Ishikawa (cell line): ENCODE results near the gene WNK2.

Experiments used
- CEBPB ChIP-seq: IDR thresholded peaks from 2 replicates; pipeline ENCODE4 v1.6.1; 2012
- CREB1 ChIP-seq: IDR thresholded peaks from 2 replicates; pipeline ENCODE4 v1.6.1; 2012; ENCODE audit warnings: low read depth
- EGR1 ChIP-seq: IDR thresholded peaks from 2 replicates; pipeline ENCODE4 v1.6.1; 2012
- EP300 ChIP-seq: IDR thresholded peaks from 2 replicates; pipeline ENCODE4 v1.6.1; 2012; ENCODE audit warnings: borderline replicate concordance
- FOXM1 ChIP-seq: IDR thresholded peaks from 2 replicates; pipeline ENCODE4 v1.6.1; 2012; ENCODE audit warnings: low read depth, borderline replicate concordance
- MAX ChIP-seq: IDR thresholded peaks from 2 replicates; pipeline ENCODE4 v1.6.1; 2012
- NFIC ChIP-seq: IDR thresholded peaks from 2 replicates; pipeline ENCODE4 v1.6.1; 2012
- RAD21 ChIP-seq: IDR thresholded peaks from 2 replicates; pipeline ENCODE4 v1.6.1; 2012; ENCODE audit warnings: low read depth
- REST ChIP-seq: IDR thresholded peaks from 2 replicates; pipeline ENCODE4 v1.6.1; 2012; ENCODE audit warnings: low read depth, mild to moderate bottlenecking
- TAF1 ChIP-seq: IDR thresholded peaks from 2 replicates; pipeline ENCODE4 v1.6.1; 2012; ENCODE audit warnings: low read depth, mild to moderate bottlenecking
- TCF12 ChIP-seq: IDR thresholded peaks from 2 replicates; pipeline ENCODE4 v1.6.1; 2012; ENCODE audit warnings: low read depth
- TEAD4 ChIP-seq: IDR thresholded peaks from 2 replicates; pipeline ENCODE4 v1.6.1; 2012
- USF1 ChIP-seq: IDR thresholded peaks from 2 replicates; pipeline ENCODE4 v1.6.1; 2012
- YY1 ChIP-seq: IDR thresholded peaks from 2 replicates; pipeline ENCODE4 v1.6.1; 2012; ENCODE audit warnings: low read depth
- ZBTB7A ChIP-seq: IDR thresholded peaks from 2 replicates; pipeline ENCODE4 v1.6.1; 2012; ENCODE audit warnings: low read depth

Gene WNK2

GRCh38 chr9:93345643-93346230, 161.8 kb downstream of the WNK2 start:
- no peak for TF ChIP-seq RAD21
- no peak for TF ChIP-seq TCF12
- TF ChIP-seq CEBPB, result no peak
- no peak for TF ChIP-seq TEAD4
- no peak for TF ChIP-seq YY1
- no peak for TF ChIP-seq MAX
- no peak for TF ChIP-seq REST
- TF ChIP-seq USF1, result no peak
- no peak for TF ChIP-seq TAF1
- TF ChIP-seq NFIC, result no peak
- no peak for TF ChIP-seq EGR1
- TF ChIP-seq EP300, result no peak
- TF ChIP-seq CREB1, result no peak
- no peak for TF ChIP-seq FOXM1
- no peak for TF ChIP-seq ZBTB7A

- no peak for TF ChIP-seq TEAD4
- no peak for TF ChIP-seq NFIC
These were observed 162.5 kb downstream of the WNK2 start for GRCh38 chr9:93346231-93347112.

GRCh38 chr9:93354451-93354850, 170.5 kb downstream of the WNK2 start:
- TF ChIP-seq EGR1 (no peak), TEAD4 (no peak), TAF1 (no peak), YY1 (no peak), NFIC (no peak)

- no peak for TF ChIP-seq RAD21
- TF ChIP-seq TCF12, result no peak
- TF ChIP-seq EGR1, result no peak
- no peak for TF ChIP-seq CEBPB
These were observed 171.9 kb downstream of the WNK2 start for GRCh38 chr9:93355827-93356226.

- TF ChIP-seq REST (no peak), CREB1 (no peak), MAX (no peak), TAF1 (no peak), EP300 (no peak), TEAD4 (no peak), USF1 (no peak), FOXM1 (no peak), EGR1 (no peak), TCF12 (no peak), NFIC (no peak), YY1 (no peak)
These were observed 173.7 kb downstream of the WNK2 start for GRCh38 chr9:93357649-93358048.

GRCh38 chr9:93361995-93362394, 178.1 kb downstream of the WNK2 start:
- TF ChIP-seq RAD21 (no peak), NFIC (no peak), YY1 (no peak), CREB1 (no peak), CEBPB (no peak), MAX (no peak), TCF12 (no peak), EP300 (no peak), TAF1 (no peak), FOXM1 (no peak), ZBTB7A (no peak), TEAD4 (no peak), EGR1 (no peak), USF1 (no peak), REST (no peak)
